H9 (cell line): ENCODE results near the gene SEMA3F. TPM values are rescaled to one million over a fixed set of nuclear protein-coding genes. Genes with fewer than 3 reads are reported as not detected.

Source experiments
- DNase-seq: peaks from one replicate; pipeline ENCODE4 v3.0.0-alpha.2; 2017
- H2AFZ ChIP-seq: one replicate; pipeline ENCODE4 v1.6.1; 2013; ENCODE audit warnings: mild to moderate bottlenecking, low read length, control low read depth, moderate library complexity
- H2AK5ac ChIP-seq: 2 replicates; pipeline ENCODE4 v1.6.1; 2013; ENCODE audit warnings: low read length, control low read depth, mixed read lengths; ENCODE audit not compliant: insufficient read length
- H2BK120ac ChIP-seq: one replicate; pipeline ENCODE4 v1.6.1; 2013; ENCODE audit warnings: low read depth, mild to moderate bottlenecking, low read length, control low read depth, inconsistent platforms; ENCODE audit not compliant: poor library complexity, severe bottlenecking
- H2BK12ac ChIP-seq: 2 replicates; pipeline ENCODE4 v1.6.1; 2013; ENCODE audit warnings: low read length, control low read depth, mixed read lengths, low read depth; ENCODE audit not compliant: insufficient read length
- H2BK15ac ChIP-seq: 2 replicates; pipeline ENCODE4 v1.6.1; 2013; ENCODE audit warnings: low read depth, low read length, control low read depth
- H2BK20ac ChIP-seq: one replicate; pipeline ENCODE4 v1.6.1; 2013; ENCODE audit warnings: low read depth, mild to moderate bottlenecking, low read length, control low read depth, inconsistent platforms; ENCODE audit not compliant: poor library complexity, severe bottlenecking
- H2BK5ac ChIP-seq: 2 replicates; pipeline ENCODE4 v1.6.1; 2013; ENCODE audit warnings: low read length, control low read depth, mixed read lengths; ENCODE audit not compliant: insufficient read length
- H3K14ac ChIP-seq: 2 replicates; pipeline ENCODE4 v1.6.1; 2013; ENCODE audit warnings: low read length, control low read depth; ENCODE audit not compliant: insufficient read depth
- H3K18ac ChIP-seq: 2 replicates; pipeline ENCODE4 v1.6.1; 2013; ENCODE audit warnings: low read depth, mild to moderate bottlenecking, mixed read lengths, low read length, control low read depth; ENCODE audit not compliant: insufficient read length
- H3K23ac ChIP-seq: 2 replicates; pipeline ENCODE4 v1.6.1; 2013; ENCODE audit warnings: low read length, control low read depth, mixed read lengths, low read depth; ENCODE audit not compliant: insufficient read length
- H3K23me2 ChIP-seq: 2 replicates; pipeline ENCODE4 v1.6.1; 2013; ENCODE audit warnings: low read depth, mild to moderate bottlenecking, mixed read lengths, low read length, control low read depth; ENCODE audit not compliant: insufficient read length, poor library complexity, severe bottlenecking
- H3K27ac ChIP-seq: 2 replicates; pipeline ENCODE4 v1.5.1; 2013; ENCODE audit warnings: low read length, control low read depth, mixed read lengths, low read depth; ENCODE audit not compliant: insufficient read length
- H3K27me3 ChIP-seq: 2 replicates; pipeline ENCODE4 v1.6.1; 2013; ENCODE audit warnings: low read length, control low read depth, inconsistent platforms; ENCODE audit not compliant: insufficient read depth
- H3K4ac ChIP-seq: 2 replicates; pipeline ENCODE4 v1.6.1; 2013; ENCODE audit warnings: low read depth, mild to moderate bottlenecking, control low read depth, inconsistent platforms, low read length, moderate library complexity
- H3K4me1 ChIP-seq: 2 replicates; pipeline ENCODE4 v1.6.1; 2013; ENCODE audit warnings: low read length, control low read depth, inconsistent platforms; ENCODE audit not compliant: insufficient read depth
- H3K4me2 ChIP-seq: 2 replicates; pipeline ENCODE4 v1.6.1; 2013; ENCODE audit warnings: low read length, control low read depth, mixed read lengths; ENCODE audit not compliant: insufficient read length, insufficient read depth
- H3K56ac ChIP-seq: 2 replicates; pipeline ENCODE4 v1.6.1; 2013; ENCODE audit warnings: low read depth, mild to moderate bottlenecking, mixed read lengths, low read length, control low read depth; ENCODE audit not compliant: insufficient read length
- H3K79me1 ChIP-seq: 2 replicates; pipeline ENCODE4 v1.6.1; 2013; ENCODE audit warnings: low read depth, mild to moderate bottlenecking, moderate library complexity, low read length, control low read depth, inconsistent platforms; ENCODE audit not compliant: insufficient read depth, poor library complexity, severe bottlenecking
- H3K79me2 ChIP-seq: 2 replicates; pipeline ENCODE4 v1.6.1; 2013; ENCODE audit warnings: low read length, control low read depth, inconsistent platforms; ENCODE audit not compliant: insufficient read depth
- H3K9ac ChIP-seq: 2 replicates; pipeline ENCODE4 v1.6.1; 2013; ENCODE audit warnings: low read length, control low read depth, mixed read lengths; ENCODE audit not compliant: insufficient read length; ENCODE audit errors: extremely low read depth
- H3K9me3 ChIP-seq: one replicate; pipeline ENCODE4 v1.6.1; 2013; ENCODE audit warnings: low read depth, low read length, inconsistent platforms; ENCODE audit not compliant: control insufficient read depth
- H3T11ph ChIP-seq: one replicate; pipeline ENCODE4 v1.6.1; 2013; ENCODE audit warnings: mild to moderate bottlenecking, low read length, control low read depth, inconsistent platforms
- H4K20me1 ChIP-seq: one replicate; pipeline ENCODE4 v1.6.1; 2013; ENCODE audit not compliant: control insufficient read depth, insufficient read length, insufficient read depth
- H4K5ac ChIP-seq: 2 replicates; pipeline ENCODE4 v1.6.1; 2013; ENCODE audit warnings: low read depth, mild to moderate bottlenecking, mixed read lengths, low read length, control low read depth; ENCODE audit not compliant: insufficient read length
- H4K8ac ChIP-seq: replicated peaks from 2 replicates; pipeline ENCODE4 v1.6.1; 2013; ENCODE audit warnings: low read length, control low read depth, mixed read lengths, low read depth; ENCODE audit not compliant: insufficient read length
- H4K91ac ChIP-seq: 2 replicates; pipeline ENCODE4 v1.6.1; 2013; ENCODE audit warnings: low read depth, mild to moderate bottlenecking, moderate library complexity, mixed read lengths, low read length, control low read depth; ENCODE audit not compliant: insufficient read length
- H3K27ac Mint-ChIP-seq, 3 experiments: 2 replicates in 2 of 3; 3 replicates in 1 of 3; pipeline ENCODE4 v1.8.0; 2020 to 2021; ENCODE audit warnings: mixed read lengths in 3 of 3, mild to moderate bottlenecking in 1 of 3, moderate library complexity in 1 of 3
- H3K27me3 Mint-ChIP-seq: 2 replicates; pipeline ENCODE4 v1.8.0; 2021; ENCODE audit warnings: low read depth, mild to moderate bottlenecking, moderate library complexity, mixed read lengths
- H3K36me3 Mint-ChIP-seq, 3 experiments: 2 replicates in 2 of 3; 3 replicates in 1 of 3; pipeline ENCODE4 v1.8.0; 2020 to 2021; ENCODE audit warnings: low read depth in 3 of 3, mixed read lengths in 3 of 3; ENCODE audit not compliant: insufficient read depth in 1 of 3
- H3K4me1 Mint-ChIP-seq, 2 experiments: 2 replicates each; pipeline ENCODE4 v1.8.0; 2020; ENCODE audit warnings: mixed read lengths in 2 of 2
- H3K4me3 Mint-ChIP-seq, 2 experiments: 2 replicates in 1 of 2; 3 replicates in 1 of 2; pipeline ENCODE4 v1.8.0; 2020 to 2021; ENCODE audit warnings: mild to moderate bottlenecking in 2 of 2, mixed read lengths in 2 of 2, moderate library complexity in 1 of 2
- H3K9me3 Mint-ChIP-seq, 2 experiments: 2 replicates in 1 of 2; 3 replicates in 1 of 2; pipeline ENCODE4 v1.8.0; 2020; ENCODE audit warnings: mild to moderate bottlenecking in 2 of 2, mixed read lengths in 2 of 2, moderate library complexity in 1 of 2
- CTCF ChIP-seq: fragments of 200-600 bp; sonication (generic); conservative IDR thresholded peaks from 3 replicates; pipeline ENCODE4 v1.8.0; 2021; ENCODE audit warnings: antibody characterized with exemption, mild to moderate bottlenecking
- WGBS: extraction: QIAGEN DNeasy Blood & Tissue Kit; methylation state at CpG from one replicate; pipeline ENCODE4 v1.1.7; 2013; ENCODE audit warnings: missing lambda C conversion rate, low lambda C conversion rate, mixed read lengths; ENCODE audit not compliant: insufficient read length; ENCODE audit errors: extremely low coverage; 5-methylcytosine and 5-hydroxymethylcytosine counted together
- total RNA-seq: library from RNA; stranded (reverse); gene quantifications from 2 replicates; pipeline ENCODE4 v1.2.1, GENCODE V29; 2021

SEMA3F gene
- total RNA-seq, 1 experiment from 2014 or later, result 14.3 TPM

- no peak overlapping the region for H4K5ac ChIP-seq
- Mint-ChIP-seq H3K36me3 (no peaks in the 10 kb centered on the region; a peak in 1 of 7 replicates), H3K4me1 (peaks cover 31 to 52% of the 10 kb centered on the region in 2 experiments), H3K9me3 (no peaks in the 10 kb centered on the region; a peak in 1 of 5 replicates), H3K4me3 (peak overlapping the region in 1 of 2 experiments; percentile 20; a peak in 1 of 5 replicates), H3K27ac (peak overlapping the region; percentile 67 to 87 (median 76); a peak in 5 of 7 replicates), H3K27me3 (no peaks in the 10 kb centered on the region; the same call in none of the 2 replicates)
- H3K18ac ChIP-seq, result no peak overlapping the region
- H3K4ac ChIP-seq, result no peak overlapping the region
- no peak overlapping the region for H4K91ac ChIP-seq
- H3K9me3 ChIP-seq, result no peaks in the 10 kb centered on the region
- H3K4me2 ChIP-seq, result no peak overlapping the region
- no peak overlapping the region for H2BK12ac ChIP-seq
- no peak overlapping the region for H2BK5ac ChIP-seq
- no peak overlapping the region for H2BK20ac ChIP-seq
- H3T11ph ChIP-seq, result no peak overlapping the region
- H2BK15ac ChIP-seq, result no peak overlapping the region
- no peaks in the 10 kb centered on the region for H4K20me1 ChIP-seq
- no CpG with 5 or more reads among the region's 6 CpGs for WGBS
- no peaks in the 10 kb centered on the region for H3K79me2 ChIP-seq
- H3K27ac ChIP-seq, result no peak overlapping the region
- TF ChIP-seq CTCF, result no peak
- H2BK120ac ChIP-seq, result no peak overlapping the region
- H2AFZ ChIP-seq, result no peak overlapping the region
- H2AK5ac ChIP-seq, result no peak overlapping the region
- H3K23ac ChIP-seq, result no peak overlapping the region
- H3K56ac ChIP-seq, result no peak overlapping the region
- H3K27me3 ChIP-seq, result no peaks in the 10 kb centered on the region
- H3K14ac ChIP-seq, result no peak overlapping the region
- H3K79me1 ChIP-seq, result no peaks in the 10 kb centered on the region
- no peak for DNase-seq
- no peak overlapping the region for H3K9ac ChIP-seq
- H3K4me1 ChIP-seq, result peaks cover 8% of the 10 kb centered on the region; the same call in 1 of the 2 replicates
- H4K8ac ChIP-seq, result no peak overlapping the region
- H3K23me2 ChIP-seq, result no peaks in the 10 kb centered on the region
These were observed 17.6 kb upstream of the SEMA3F start for GRCh38 chr3:50137531-50137930.
